Measurements from ENCODE around the gene LRP8.

DNA sequence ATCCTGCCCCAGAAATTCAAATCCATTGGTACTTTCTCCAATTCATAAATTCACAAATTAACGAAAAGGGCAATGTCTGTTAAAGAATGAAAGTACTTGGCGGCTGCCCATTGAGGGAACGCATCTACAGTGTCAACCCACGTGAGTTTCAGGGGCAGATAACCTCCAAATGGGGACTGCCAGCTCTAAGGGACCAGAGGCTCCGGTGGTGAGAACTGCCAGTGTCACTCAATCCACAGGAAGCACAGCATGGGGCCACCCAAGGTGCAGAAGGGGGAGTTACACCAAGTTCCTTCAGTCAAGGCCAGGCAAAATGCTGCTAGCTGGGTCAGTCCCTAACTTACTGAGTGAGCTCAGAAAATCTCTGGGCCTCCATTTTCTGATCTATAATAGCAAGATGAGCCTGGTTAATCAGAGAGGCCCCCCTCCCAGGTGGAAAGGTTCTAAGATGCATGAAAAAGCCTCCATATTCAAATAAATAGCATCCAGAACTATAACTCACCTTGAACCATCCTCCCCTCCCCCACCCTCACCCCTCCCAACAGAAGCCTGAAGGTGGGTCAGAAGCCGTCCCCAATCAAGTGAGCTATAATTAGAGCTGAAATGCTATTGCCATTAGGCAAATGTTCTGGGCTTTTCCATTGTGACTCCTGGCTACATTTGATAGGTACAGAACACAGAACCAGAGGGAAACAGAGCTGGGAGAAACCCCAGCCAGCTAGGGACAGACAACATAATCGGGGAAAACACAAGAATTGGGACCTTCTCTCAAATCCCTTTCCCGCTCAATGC is 41.7 kb downstream of the LRP8 start:
- TF ChIP-seq CTCF (IDR thresholded peaks at IDR 0.05; ENCODE audit: insufficient read depth, low read length, poor library complexity, severe bottlenecking) (no peak), EZH2phosphoT487 (conservative IDR thresholded peaks at IDR 0.05; ENCODE audit: low read length) (no peak)

Data from SU-DHL-6 (cell line).